Endometrium (tissue), 2 donors: ENCODE data around the gene KCNA1.
"Not testable (repeated sequence)": the region's sequence is repeated elsewhere in the genome, so short reads cannot be mapped to it uniquely, and the experiment has no call there.

ENCODE experiments used
- FAIRE-seq: peaks from 2 replicates; lab custom pipeline; 2012; peaks lifted over from hg19 to GRCh38; lab: Jason Lieb, UNC
- donor health status: control.
- donor health status: control.

Gene KCNA1

GRCh38 chr12:4909734-4910501 lies at the start of gene KCNA1:
KCNA1 (plus strand) TSS chr12:4909905; CDS start chr12:4911379, 1,474 bp downstream.
- FAIRE-seq = no peak

DNA sequence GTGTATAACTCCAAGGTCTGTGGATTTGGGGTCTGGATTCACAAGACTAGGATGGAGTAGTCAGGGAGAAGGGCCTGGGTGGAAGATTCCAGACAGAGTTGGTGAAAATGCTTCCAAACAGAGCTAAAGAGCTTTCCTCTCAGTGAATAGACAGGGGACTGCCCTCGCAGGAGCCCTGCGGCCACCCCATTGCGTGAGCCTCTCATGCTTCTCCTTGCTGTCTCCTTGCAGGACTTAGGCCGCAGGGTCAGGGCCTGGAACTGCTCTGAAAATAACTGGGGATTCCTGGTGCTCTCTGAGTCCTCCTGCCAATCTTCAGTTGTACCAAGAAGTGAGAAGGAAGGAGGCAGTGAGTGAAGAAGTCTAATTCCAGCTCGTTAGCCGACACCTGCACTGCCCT lies 49.0 kb upstream of the KCNA1 start:
- FAIRE-seq = no peak

- FAIRE-seq = no peak
Measured at GRCh38 chr12:4862809-4863208, 46.9 kb upstream of the KCNA1 start.

GRCh38 chr12:4864575-4864974 lies 45.1 kb upstream of the KCNA1 start:
- no peak for FAIRE-seq

DNA sequence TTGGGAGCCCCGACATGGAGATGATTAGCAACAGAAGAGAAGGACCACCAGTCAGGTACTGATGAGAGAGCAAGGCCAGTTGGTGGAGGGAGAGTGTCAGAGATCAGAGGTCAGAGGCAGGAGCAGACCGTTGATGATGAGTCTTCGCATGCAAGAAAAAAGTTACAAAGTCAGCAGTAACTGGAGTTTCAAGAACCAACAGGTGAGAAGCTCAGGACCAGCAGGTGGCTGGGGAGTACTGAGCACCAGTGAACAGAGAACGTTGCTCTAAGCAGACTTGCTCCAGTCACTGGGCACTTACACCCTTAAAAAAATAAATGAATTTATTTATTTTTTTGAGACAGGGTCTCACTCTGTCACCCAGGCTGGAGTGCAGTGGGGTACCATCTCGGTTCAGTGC lies 44.5 kb upstream of the KCNA1 start:
- FAIRE-seq = no peak

DNA sequence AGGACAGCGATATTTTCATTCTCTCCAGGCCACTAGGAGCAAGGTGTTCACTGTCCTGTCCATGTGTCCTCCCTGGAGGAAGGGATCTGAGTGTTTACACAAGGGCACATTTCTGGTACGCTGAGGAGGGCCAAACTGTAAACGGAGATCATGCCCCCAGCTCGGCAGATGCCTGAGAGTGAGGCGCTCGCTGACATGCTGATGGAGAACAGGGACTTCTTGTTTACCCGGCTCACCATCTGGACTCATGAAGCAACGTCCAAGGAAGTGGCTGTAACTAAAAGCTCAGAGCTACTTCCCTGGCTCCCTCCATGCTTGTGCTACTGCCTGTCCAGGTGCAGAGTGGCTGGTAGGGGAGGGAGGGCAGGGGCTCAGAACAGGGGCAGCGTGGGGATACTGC lies 43.4 kb upstream of the KCNA1 start:
- no peak for FAIRE-seq

GRCh38 chr12:4867384-4867783 lies 42.3 kb upstream of the KCNA1 start:
- no peak for FAIRE-seq

DNA sequence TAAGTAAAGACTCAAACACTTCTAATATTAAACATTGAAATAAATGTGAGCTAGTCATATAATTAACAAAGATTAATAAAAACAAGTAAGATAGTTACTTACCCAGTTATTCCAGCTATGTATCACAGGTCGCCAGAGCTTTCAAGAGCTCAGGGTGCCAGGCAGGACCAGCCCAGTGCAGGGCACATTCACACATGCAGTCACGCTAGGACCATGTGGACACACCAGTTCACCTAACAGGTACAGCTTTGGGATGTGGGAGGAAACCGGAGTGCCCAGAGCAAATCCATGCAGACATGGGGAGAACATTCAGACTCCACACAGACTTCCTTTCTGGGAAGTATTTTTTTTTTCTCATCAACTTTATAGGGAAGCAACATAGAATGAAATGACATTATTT lies 39.3 kb upstream of the KCNA1 start:
- FAIRE-seq = no peak

DNA sequence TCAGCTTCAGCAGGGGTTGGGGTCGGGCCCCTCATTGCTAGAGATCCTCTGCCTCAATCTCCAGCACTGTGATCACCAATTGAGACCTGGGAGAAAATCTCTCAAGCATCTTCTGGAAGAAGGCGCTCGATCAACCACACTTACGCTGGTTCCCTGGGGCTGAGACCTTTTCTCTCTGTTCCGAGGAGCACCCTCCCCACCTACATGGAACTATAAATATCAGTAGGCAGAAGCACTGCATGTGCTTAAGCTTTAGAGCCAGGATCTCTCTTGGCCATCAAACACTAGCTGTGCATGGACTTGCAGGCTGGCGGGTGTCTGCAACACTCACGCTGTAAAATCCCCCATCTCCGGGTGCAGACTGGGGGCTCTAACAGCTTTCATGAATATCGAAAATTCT lies 38.2 kb upstream of the KCNA1 start:
- no peak for FAIRE-seq

GRCh38 chr12:4873947-4874346 lies 35.8 kb upstream of the KCNA1 start:
- FAIRE-seq = no peak

GRCh38 chr12:4874671-4875070 lies 35.0 kb upstream of the KCNA1 start:
- no peak for FAIRE-seq

GRCh38 chr12:4879481-4879880 lies 30.2 kb upstream of the KCNA1 start:
- not testable (repeated sequence) for FAIRE-seq

GRCh38 chr12:4881266-4882064 lies 28.2 kb upstream of the KCNA1 start:
- no peak for FAIRE-seq

DNA sequence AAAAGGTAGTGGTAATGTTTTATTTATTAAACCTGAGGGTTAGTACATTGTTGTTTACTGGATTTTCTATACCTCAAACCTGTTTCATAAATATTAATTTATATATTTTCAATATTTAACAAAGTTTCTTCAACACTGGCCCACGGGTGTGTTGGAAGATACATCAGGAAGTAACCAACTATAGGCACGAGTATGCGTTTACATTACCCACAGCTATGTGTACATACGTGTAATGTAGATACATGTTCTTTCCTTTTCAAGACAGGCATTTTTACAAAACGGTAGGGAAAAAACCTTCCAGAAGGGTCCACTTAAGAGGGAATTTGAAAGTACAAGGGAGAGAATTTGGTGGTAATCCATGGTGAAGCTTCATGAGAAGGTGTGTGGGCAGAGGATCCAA lies 17.8 kb upstream of the KCNA1 start:
- no peak for FAIRE-seq

- FAIRE-seq = no peak
Measured at GRCh38 chr12:4892418-4892817, 17.3 kb upstream of the KCNA1 start.

DNA sequence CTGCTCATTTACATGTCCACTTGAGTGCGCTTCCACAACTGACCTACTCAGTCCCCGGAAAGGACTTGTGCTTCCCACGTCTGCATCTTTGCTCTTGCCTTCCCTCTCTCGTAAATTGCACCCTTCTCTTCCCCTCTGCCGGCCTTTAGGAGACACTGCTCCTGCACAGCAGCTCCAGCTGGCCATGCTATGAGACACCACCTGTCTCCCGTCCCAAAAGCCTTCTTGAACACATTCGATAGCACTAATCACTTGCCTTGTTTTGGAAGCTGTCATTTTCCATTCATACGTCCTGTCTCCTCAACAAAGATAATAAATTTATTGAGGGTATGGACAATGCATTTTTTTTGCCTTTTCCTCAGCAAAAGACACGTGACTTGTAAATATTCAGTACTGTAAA lies 15.7 kb upstream of the KCNA1 start:
- no peak for FAIRE-seq

GRCh38 chr12:4899364-4899763 lies 10.3 kb upstream of the KCNA1 start:
- FAIRE-seq = no peak

- FAIRE-seq = no peak
Measured at GRCh38 chr12:4900327-4900726, 9.4 kb upstream of the KCNA1 start.

DNA sequence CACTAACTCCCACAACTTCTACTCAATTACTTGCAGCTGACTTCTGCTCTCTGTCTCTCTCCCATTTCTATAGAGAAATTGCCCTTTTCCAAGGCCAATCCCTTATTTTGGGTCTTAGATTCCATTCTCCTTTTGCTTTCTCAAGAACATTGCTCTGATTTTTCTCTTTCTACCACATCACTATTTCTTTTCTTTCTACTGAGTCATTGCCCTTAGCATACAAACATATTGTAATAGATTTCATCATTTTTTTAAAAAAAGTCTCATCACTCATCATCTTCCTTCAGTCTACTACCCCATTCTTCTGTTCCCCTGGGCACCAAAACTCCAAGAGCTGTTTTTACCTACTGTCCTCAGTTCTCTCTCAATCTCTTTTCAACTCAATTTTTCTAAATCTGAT lies 4.4 kb upstream of the KCNA1 start:
- no peak for FAIRE-seq

GRCh38 chr12:4908684-4909409 lies 858 bp upstream of the KCNA1 start:
- no peak for FAIRE-seq

DNA sequence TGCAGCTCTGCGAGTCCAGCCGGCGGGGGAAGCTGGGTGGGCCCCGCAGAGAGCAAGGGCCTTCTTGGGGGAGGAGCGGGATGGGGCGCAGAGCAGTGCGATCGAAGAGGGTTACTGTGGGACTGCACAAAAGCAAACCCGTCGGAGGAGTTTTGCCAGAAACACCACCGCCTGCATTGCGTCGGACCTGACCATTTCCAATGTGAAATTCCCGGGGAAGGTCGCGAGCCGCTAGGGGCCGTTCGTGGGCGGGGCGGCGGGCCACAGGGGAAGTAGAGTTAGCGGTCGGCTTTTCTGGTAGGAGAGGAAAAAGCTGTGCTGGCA lies 333 bp upstream of the KCNA1 start:
- no peak for FAIRE-seq

GRCh38 chr12:4910502-4911315 lies 1.0 kb downstream of the KCNA1 start:
- FAIRE-seq = no peak
